ENCODE results near the gene DAP. TPM values are rescaled to one million over a fixed set of nuclear protein-coding genes. Genes with fewer than 3 reads are reported as not detected.

DAP gene
- total RNA-seq, 1 experiment from 2014 or later, result 47.7 TPM

- no peak overlapping the region for H3K27ac Mint-ChIP-seq
- ChIA-PET POLR2A (no interaction called here), CTCF (interaction anchor here (0.5 to 1.9 kb wide), 4 partner anchors 10 to 239 kb away, joined by 3 to 7 read pairs (median 4); no protein-coding TSS in a partner anchor)
- H3K27me3 Mint-ChIP-seq (ENCODE audit: low read depth), result no peaks in the 10 kb centered on the region
- peaks cover 4% of the 10 kb centered on the region for H3K9me3 Mint-ChIP-seq
- H3K4me1 Mint-ChIP-seq, result peaks cover 26% of the 10 kb centered on the region
- H3K4me3 Mint-ChIP-seq, result no peak overlapping the region
- no peak for DNase-seq (ENCODE audit: low spot score)
- ATAC-seq, result no peak
- H3K36me3 Mint-ChIP-seq, result peaks cover 8% of the 10 kb centered on the region
- TF ChIP-seq ZNF671 (CRISPR knock-in tag; IDR thresholded peaks at IDR 0.05) (no peak), NR1H2 (CRISPR knock-in tag; IDR thresholded peaks at IDR 0.05) (no peak), E2F4 (CRISPR knock-in tag; IDR thresholded peaks at IDR 0.05; ENCODE audit: borderline replicate concordance, low read depth) (no peak), ZBTB43 (CRISPR knock-in tag; IDR thresholded peaks at IDR 0.05) (no peak), NFATC4 (CRISPR knock-in tag; IDR thresholded peaks at IDR 0.05) (no peak), OVOL2 (CRISPR knock-in tag; IDR thresholded peaks at IDR 0.05; ENCODE audit: borderline replicate concordance) (no peak), PREB (CRISPR knock-in tag; IDR thresholded peaks at IDR 0.05; ENCODE audit: borderline replicate concordance) (no peak), ZNF281 (CRISPR knock-in tag; IDR thresholded peaks at IDR 0.05) (no peak), SOX15 (CRISPR knock-in tag; IDR thresholded peaks at IDR 0.05) (no peak), ATF3 (CRISPR knock-in tag; conservative IDR thresholded peaks at IDR 0.05) (no peak), MXD4 (CRISPR knock-in tag; IDR thresholded peaks at IDR 0.05; ENCODE audit: borderline replicate concordance) (no peak), ZMAT4 (CRISPR knock-in tag; IDR thresholded peaks at IDR 0.05) (no peak)
These were observed 68.9 kb downstream of the DAP start for GRCh38 chr5:10691826-10692785.

- CTCF ChIA-PET, result interaction anchor here (0.7 to 2.2 kb wide), 20 partner anchors 11 to 297 kb away, joined by 3 to 25 read pairs (median 6); no protein-coding TSS in a partner anchor
- Mint-ChIP-seq H3K27me3 (ENCODE audit: low read depth) (no peaks in the 10 kb centered on the region), H3K36me3 (peaks cover 17% of the 10 kb centered on the region), H3K4me1 (peaks cover 25% of the 10 kb centered on the region), H3K27ac (no peak overlapping the region), H3K4me3 (no peak overlapping the region), H3K9me3 (peaks cover 14% of the 10 kb centered on the region)
- DNase-seq (ENCODE audit: low spot score) (no peak), ATAC-seq (no peak)
- POLR2A ChIA-PET, result no interaction called here
- no peak for TF ChIP-seq NFE2L1 (CRISPR knock-in tag; IDR thresholded peaks at IDR 0.05)
- no peak for TF ChIP-seq ZNF512 (CRISPR knock-in tag; IDR thresholded peaks at IDR 0.05; ENCODE audit: borderline replicate concordance)
- no peak for TF ChIP-seq CBFB (CRISPR knock-in tag; IDR thresholded peaks at IDR 0.05; ENCODE audit: low read depth)
- TF ChIP-seq IRF1 (CRISPR knock-in tag; IDR thresholded peaks at IDR 0.05), result no peak
- TF ChIP-seq EMX1 (CRISPR knock-in tag; IDR thresholded peaks at IDR 0.05), result no peak
- no peak for TF ChIP-seq NFATC4 (CRISPR knock-in tag; IDR thresholded peaks at IDR 0.05)
- no peak for TF ChIP-seq FOXP1 (CRISPR knock-in tag; IDR thresholded peaks at IDR 0.05; ENCODE audit: borderline replicate concordance)
- TF ChIP-seq SMAD4 (CRISPR knock-in tag; IDR thresholded peaks at IDR 0.05), result no peak
- no peak for TF ChIP-seq OVOL2 (CRISPR knock-in tag; IDR thresholded peaks at IDR 0.05; ENCODE audit: borderline replicate concordance)
- TF ChIP-seq MXD4 (CRISPR knock-in tag; IDR thresholded peaks at IDR 0.05; ENCODE audit: borderline replicate concordance), result no peak
- TF ChIP-seq TP53 (CRISPR knock-in tag; IDR thresholded peaks at IDR 0.05), result no peak
These were observed 70.3 kb downstream of the DAP start for GRCh38 chr5:10690460-10691440.
